OCI-LY3 (cell line): ENCODE measurements around the gene TSC22D1.

ENCODE experiments used
- CTCF ChIP-seq: fragments of 200-600, 300-600 bp; sonication (generic); IDR thresholded peaks from 2 replicates; pipeline ENCODE4 v1.5.1; 2014; ENCODE audit warnings: antibody characterized with exemption, low read length, low read depth
- EZH2phosphoT487 ChIP-seq: fragments of 200-600 bp; shearing (Covaris generic); IDR thresholded peaks from 2 replicates; pipeline ENCODE4 v1.6.1; 2018; ENCODE audit warnings: antibody characterized with exemption, mixed run types, low read depth

- TF ChIP-seq CTCF = no peak
- TF ChIP-seq EZH2phosphoT487 = no peak
These were observed 137.9 kb downstream of the TSC22D1 start for GRCh38 chr13:44438234-44438579.
